Pancreas (tissue), 10 donors: ENCODE measurements around the gene SLC5A2. TPM values are rescaled to one million over a fixed set of nuclear protein-coding genes. Genes with fewer than 3 reads are reported as not detected.

Source experiments
- ATAC-seq, 4 donors: fragments of 200-7000 bp; cut with Tn5 transposase; one replicate each; pipeline versions ENCODE4 v1.8.0 to v1.9.1; 2020; ENCODE audit warnings: mild to moderate bottlenecking in 4 of 4, moderate library complexity in 4 of 4
- DNase-seq, 6 donors: peaks; one replicate each; pipeline ENCODE4 v3.0.0-alpha.2; 2020
- FAIRE-seq: peaks from 2 replicates; lab custom pipeline; 2012; peaks lifted over from hg19 to GRCh38; lab: Jason Lieb, UNC
- H3K27ac ChIP-seq, 4 donors: fragments of 200-600 bp; sonication (generic); 1 replicate in 3 of 4; 2 replicates in 1 of 4; pipeline versions ENCODE4 v1.5.0 to v1.8.0; 2020
- H3K27me3 ChIP-seq, 4 donors: fragments of 200-600 bp; one replicate each; pipeline ENCODE4 v1.8.0; 2021
- H3K36me3 ChIP-seq, 3 donors: fragments of 200-600 bp; sonication (generic) in 1 of 3; one replicate each; pipeline versions ENCODE4 v1.5.0 to v1.8.0; 2020 to 2021
- H3K4me1 ChIP-seq, 3 donors: fragments of 200-600 bp; one replicate each; pipeline ENCODE4 v1.8.0; 2021
- H3K4me3 ChIP-seq, 4 donors: fragments of 200-600 bp; sonication (generic) in 2 of 4; one replicate each; pipeline versions ENCODE4 v1.5.0 to v1.8.0; 2020 to 2021
- H3K9me3 ChIP-seq, 4 donors: fragments of 200-600 bp; one replicate each; pipeline ENCODE4 v1.8.0; 2021
- WGBS, 2 donors: extraction: QIAGEN DNeasy Blood & Tissue Kit; methylation state at CpG; one replicate each; pipeline ENCODE4 v1.1.7; 2013; 5-methylcytosine and 5-hydroxymethylcytosine counted together
- intact Hi-C, 3 donors: fragments of 100-400 bp; cut with DNase I; formaldehyde crosslinking; loops; one replicate each; pipeline versions ENCODE4 v1.11.1 to v1.14.2; 2022
- polyA plus RNA-seq, 2 donors: library from polyadenylated mRNA; stranded (reverse); fragments of 200-250 nt; gene quantifications; one replicate each; pipeline ENCODE4 v1.2.3, GENCODE V29; 2013
- total RNA-seq, 6 donors: library from RNA; stranded (reverse); fragmentation: NEBNext Ultra II Directional in 4 of 6; extraction: Animal tissue kit (Norgen Biotek cat#: 25700) in 4 of 6; gene quantifications; one replicate each; pipeline versions ENCODE4 v1.2.1 to v1.2.4, GENCODE V29; 2021 to 2023
- TF ChIP-seq, protein P1 (sequence below), 4 donors: fragments of 200-600 bp; sonication (generic) in 3 of 4; IDR thresholded peaks; one replicate each; pipeline versions ENCODE4 v1.5.0 to v1.8.0; 2021; ENCODE audit warnings: antibody characterized with exemption in 4 of 4
- donor health status: healthy with polysubstance abuse.
- donor health status: DM: no; HTN: no; CAD: no; lungs with moderate emphysema.
- donor health status: DM: no; HTN: no; CAD: no.
- donor health status: control.
- donor health status: control.
- donor health status: Bipolar disorder and iron deficiency.
- donor health status: DM: yes; HTN: yes; CAD: no.
- donor health status: DM: no; HTN: no; CAD: no.
- donor health status: DM: no; HTN: no; CAD: no.
- donor health status: DM: yes; HTN: yes; CAD: no.

SLC5A2 gene
- total and polyA plus RNA-seq, 8 donors: 0.35 to 4.9 (median 0.64) TPM

GRCh38 chr16:31456988-31457360 is 25.9 kb upstream of the SLC5A2 start:
- Histone ChIP-seq H3K4me1 (peaks cover 14 to 54% (median 22%) of the 10 kb centered on the region in 3 donors), H3K27me3 (no peaks in the 10 kb centered on the region), H3K9me3 (no peaks in the 10 kb centered on the region), H3K4me3 (peak overlapping the region in 1 of 4 donors; percentile 75), H3K36me3 (no peaks in the 10 kb centered on the region), H3K27ac (no peak overlapping the region)
- DNase-seq (peak in 2 of 6 donors; percentile 11 to 39), ATAC-seq (no peak), FAIRE-seq (no peak)
- TF ChIP-seq, protein P1, sequence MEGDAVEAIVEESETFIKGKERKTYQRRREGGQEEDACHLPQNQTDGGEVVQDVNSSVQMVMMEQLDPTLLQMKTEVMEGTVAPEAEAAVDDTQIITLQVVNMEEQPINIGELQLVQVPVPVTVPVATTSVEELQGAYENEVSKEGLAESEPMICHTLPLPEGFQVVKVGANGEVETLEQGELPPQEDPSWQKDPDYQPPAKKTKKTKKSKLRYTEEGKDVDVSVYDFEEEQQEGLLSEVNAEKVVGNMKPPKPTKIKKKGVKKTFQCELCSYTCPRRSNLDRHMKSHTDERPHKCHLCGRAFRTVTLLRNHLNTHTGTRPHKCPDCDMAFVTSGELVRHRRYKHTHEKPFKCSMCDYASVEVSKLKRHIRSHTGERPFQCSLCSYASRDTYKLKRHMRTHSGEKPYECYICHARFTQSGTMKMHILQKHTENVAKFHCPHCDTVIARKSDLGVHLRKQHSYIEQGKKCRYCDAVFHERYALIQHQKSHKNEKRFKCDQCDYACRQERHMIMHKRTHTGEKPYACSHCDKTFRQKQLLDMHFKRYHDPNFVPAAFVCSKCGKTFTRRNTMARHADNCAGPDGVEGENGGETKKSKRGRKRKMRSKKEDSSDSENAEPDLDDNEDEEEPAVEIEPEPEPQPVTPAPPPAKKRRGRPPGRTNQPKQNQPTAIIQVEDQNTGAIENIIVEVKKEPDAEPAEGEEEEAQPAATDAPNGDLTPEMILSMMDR (IDR thresholded peaks at IDR 0.05): no peak
- intact Hi-C loops: no loop called here
- WGBS, 2 donors: 65 to 66% methylated on average over 8 of the region's 8 CpGs

DNA sequence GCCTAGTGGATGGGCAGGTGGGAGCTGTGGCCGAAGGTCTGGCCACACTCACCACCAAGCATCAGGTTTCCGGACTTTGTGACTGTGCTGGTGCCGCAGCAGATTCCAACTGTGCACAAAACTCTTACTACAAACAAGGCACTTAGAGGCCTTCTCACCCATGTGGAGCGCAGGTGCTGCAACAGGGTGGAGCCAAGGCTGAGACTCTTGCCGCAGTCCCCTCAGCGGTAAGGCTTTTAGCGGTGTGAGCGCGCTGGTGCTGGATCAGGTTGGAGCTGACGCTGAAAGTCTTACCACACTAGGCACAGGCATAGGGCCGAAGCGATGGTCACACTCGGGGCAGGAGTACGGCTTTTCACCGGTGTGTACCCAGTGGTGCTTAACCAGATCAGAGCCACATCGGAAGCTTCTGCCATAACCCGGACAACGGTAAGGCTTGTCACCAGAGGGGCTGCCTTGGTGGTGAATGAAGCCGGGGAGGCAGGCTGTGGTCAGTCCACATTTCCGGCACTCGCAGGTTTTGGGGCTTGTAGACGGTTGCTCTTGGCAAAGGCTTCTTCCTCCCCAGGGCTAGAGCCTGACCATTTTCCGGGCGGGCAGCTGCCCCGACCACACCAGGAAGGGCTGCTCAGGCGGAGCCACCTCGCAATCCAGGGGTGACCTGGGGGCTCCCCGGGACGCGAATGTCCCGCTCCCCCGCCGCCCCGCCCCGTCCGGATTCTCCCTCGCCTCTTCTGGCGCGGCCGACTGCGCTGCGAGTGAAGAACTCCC is 24.7 kb upstream of the SLC5A2 start:
- FAIRE-seq (no peak), ATAC-seq (peak; percentile 4 to 18 (median 11))
- intact Hi-C loops: no loop called here

DNA sequence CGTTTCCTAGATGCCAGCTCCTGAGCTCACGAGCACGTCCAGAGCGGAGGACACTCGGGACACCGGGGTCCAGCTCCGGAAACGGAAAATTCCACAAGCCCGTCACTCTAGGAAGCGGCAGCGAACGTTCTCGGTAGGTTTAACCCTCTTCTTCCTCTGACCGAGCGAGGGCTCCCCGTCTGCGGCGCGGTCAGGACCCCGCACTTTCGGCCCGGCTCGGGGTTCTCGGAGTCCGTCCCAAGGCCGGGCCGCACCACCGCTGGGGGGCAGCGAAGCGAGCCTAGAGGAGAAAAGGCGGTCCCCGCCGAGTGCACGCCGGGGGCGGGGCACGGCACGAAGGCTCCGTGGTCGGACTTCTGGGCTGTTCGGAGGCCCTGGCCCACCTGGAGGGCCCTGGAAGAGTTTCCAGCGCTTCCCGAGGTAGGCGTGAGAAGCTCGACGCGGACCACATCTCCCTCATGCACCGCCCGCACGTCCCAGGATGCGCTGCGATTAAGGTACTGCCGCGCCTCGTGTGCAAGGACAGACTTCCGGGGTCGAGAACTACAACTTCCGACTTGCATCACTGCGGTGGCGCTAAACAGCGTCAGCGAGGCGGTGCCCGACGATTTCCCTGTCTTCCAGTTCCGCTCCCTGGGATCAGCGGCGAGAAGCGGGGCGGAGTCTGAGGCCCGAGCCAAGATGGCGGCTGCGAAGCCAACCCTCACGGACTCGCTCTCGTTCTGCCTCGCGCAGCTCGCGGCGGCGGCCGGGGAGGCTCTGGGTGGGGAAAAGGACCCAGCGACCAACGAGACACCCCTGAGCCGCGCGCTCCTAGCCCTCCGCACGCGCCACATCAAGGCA is 23.9 kb upstream of the SLC5A2 start, which contains the start of gene ARMC5:
Gene ARMC5, plus strand, starts transcription at position 658 of the 843 bp plus-strand sequence. Its CDS starts 24 bp downstream, at position 682.
- ATAC-seq: peak; percentile 83 to 91 (median 85)
- peak; percentile 94 to 99 (median 98) for DNase-seq
- peak within 1 kb of the TSS; percentile 100 for H3K27ac ChIP-seq
- FAIRE-seq: no peak
- peaks cover 0 to 9% (median 0%) of the 10 kb centered on the region in 3 donors for H3K36me3 ChIP-seq
- no peaks in the 10 kb centered on the region for H3K27me3 ChIP-seq
- peaks cover 14 to 39% (median 22%) of the 10 kb centered on the region in 3 donors for H3K4me1 ChIP-seq
- H3K4me3 ChIP-seq: peak within 1 kb of the TSS; percentile 75 to 77 (median 75)
- H3K9me3 ChIP-seq: no peaks in the 10 kb centered on the region
- WGBS, 2 donors: 0% methylated on average over 63 to 91 of the region's 91 CpGs
- intact Hi-C loops: no loop called here
- TF ChIP-seq, protein P1 (IDR thresholded peaks at IDR 0.05): peak in 3 of 4 donors; percentile 21 to 24 (median 22)

More for the DNA sequence above, 24.7 kb upstream of the SLC5A2 start:
- Histone ChIP-seq H3K27me3 (no peaks in the 10 kb centered on the region), H3K9me3 (no peaks in the 10 kb centered on the region), H3K4me3 (peak overlapping the region; percentile 75 to 77 (median 75)), H3K36me3 (peaks cover 0 to 9% (median 0%) of the 10 kb centered on the region in 3 donors), H3K4me1 (peaks cover 14 to 44% (median 22%) of the 10 kb centered on the region in 3 donors), H3K27ac (peak overlapping the region; percentile 100)
- 0% methylated on average over 35 to 42 of the region's 42 CpGs for WGBS, 2 donors
- TF ChIP-seq, protein P1 (IDR thresholded peaks at IDR 0.05): peak in 1 of 4 donors; percentile 3
- DNase-seq: peak; percentile 50 to 82 (median 66)

- H3K27me3 ChIP-seq: no peaks in the 10 kb centered on the region
Measured at GRCh38 chr16:31459687-31460581, 23.0 kb upstream of the SLC5A2 start.

More at GRCh38 chr16:31459687-31460581, 23.0 kb upstream of the SLC5A2 start:
- H3K36me3 ChIP-seq: peaks cover 0 to 9% (median 0%) of the 10 kb centered on the region in 3 donors
- TF ChIP-seq, protein P1 (IDR thresholded peaks at IDR 0.05): no peak
- H3K27ac ChIP-seq: peak overlapping the region; percentile 100
- FAIRE-seq (no peak), DNase-seq (peak; percentile 100), ATAC-seq (peak; percentile 83 to 90 (median 85))
- intact Hi-C loops: no loop called here
- 1 to 2% methylated on average over 53 to 61 of the region's 61 CpGs for WGBS, 2 donors
- H3K4me3 ChIP-seq: peak overlapping the region; percentile 75 to 77 (median 75)
- H3K9me3 ChIP-seq: no peaks in the 10 kb centered on the region
- peaks cover 14 to 34% (median 22%) of the 10 kb centered on the region in 3 donors for H3K4me1 ChIP-seq
